ENCODE data around the gene LMCD1.

DNA sequence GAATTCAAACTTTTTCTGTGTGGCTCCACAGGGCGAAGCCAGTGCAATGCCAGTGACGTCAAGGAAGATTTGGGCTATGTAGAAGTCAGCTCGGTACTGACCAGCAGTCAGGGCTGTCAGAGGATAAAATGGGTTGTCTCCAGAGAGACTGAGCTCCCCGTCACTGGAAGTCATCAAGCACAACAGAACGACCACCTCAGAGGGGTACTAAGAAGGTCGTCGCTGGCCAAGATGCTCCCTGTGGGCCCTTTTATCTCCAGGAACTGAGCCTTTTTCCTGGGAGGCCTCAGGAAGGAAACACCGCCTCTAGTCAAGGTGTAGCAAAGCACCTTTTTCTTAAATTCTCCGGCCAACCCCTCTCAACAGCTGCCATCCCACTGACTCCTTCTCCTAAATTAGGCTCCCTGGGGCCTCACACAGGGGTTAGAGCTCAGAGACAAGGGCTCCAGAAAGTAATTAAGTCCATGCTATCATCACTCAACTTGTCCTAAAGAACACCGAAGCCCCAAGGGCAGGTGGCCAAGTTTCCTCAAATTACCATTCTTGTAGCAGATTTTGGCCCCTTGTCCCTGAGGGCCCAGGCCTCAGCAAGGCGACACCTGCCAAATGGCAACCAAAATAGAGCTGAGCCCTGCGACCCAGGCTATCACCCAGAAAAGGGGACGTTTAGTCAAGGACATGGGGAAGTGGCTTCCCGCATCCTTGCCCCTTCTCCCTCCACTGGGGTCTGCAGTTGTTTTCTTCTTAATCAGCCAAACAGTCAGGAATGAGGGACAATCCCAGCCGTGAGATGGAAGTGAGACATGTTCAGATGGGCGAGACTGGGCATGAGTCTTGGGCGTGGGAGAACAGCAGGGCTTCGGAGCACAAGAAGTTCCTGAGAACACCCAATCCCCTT, 94.9 kb downstream of the LMCD1 start:
- TF ChIP-seq, protein P1, sequence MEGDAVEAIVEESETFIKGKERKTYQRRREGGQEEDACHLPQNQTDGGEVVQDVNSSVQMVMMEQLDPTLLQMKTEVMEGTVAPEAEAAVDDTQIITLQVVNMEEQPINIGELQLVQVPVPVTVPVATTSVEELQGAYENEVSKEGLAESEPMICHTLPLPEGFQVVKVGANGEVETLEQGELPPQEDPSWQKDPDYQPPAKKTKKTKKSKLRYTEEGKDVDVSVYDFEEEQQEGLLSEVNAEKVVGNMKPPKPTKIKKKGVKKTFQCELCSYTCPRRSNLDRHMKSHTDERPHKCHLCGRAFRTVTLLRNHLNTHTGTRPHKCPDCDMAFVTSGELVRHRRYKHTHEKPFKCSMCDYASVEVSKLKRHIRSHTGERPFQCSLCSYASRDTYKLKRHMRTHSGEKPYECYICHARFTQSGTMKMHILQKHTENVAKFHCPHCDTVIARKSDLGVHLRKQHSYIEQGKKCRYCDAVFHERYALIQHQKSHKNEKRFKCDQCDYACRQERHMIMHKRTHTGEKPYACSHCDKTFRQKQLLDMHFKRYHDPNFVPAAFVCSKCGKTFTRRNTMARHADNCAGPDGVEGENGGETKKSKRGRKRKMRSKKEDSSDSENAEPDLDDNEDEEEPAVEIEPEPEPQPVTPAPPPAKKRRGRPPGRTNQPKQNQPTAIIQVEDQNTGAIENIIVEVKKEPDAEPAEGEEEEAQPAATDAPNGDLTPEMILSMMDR (IDR thresholded peaks at IDR 0.05), result no peak
- TF ChIP-seq EZH2 (IDR thresholded peaks at IDR 0.05; ENCODE audit: borderline replicate concordance, insufficient read depth, low read depth, low read length, poor library complexity, severe bottlenecking), result no peak
